GM12873 (cell line): Measurements from ENCODE around the gene C5.
A peak's percentile ranks its signal among the peaks of the same experiment; 100 is the strongest.

ENCODE experiments used
- TF ChIP-seq, protein P1 (sequence below): IDR thresholded peaks from 2 replicates; pipeline ENCODE4 v1.5.1; 2012; ENCODE audit warnings: low read depth, mild to moderate bottlenecking, moderate library complexity, low read length, control low read depth; ENCODE audit not compliant: insufficient read depth; ENCODE audit errors: missing control alignments

Gene C5

GRCh38 chr9:120933310-120934055 lies 116.6 kb downstream of the C5 start:
- TF ChIP-seq, protein P1, sequence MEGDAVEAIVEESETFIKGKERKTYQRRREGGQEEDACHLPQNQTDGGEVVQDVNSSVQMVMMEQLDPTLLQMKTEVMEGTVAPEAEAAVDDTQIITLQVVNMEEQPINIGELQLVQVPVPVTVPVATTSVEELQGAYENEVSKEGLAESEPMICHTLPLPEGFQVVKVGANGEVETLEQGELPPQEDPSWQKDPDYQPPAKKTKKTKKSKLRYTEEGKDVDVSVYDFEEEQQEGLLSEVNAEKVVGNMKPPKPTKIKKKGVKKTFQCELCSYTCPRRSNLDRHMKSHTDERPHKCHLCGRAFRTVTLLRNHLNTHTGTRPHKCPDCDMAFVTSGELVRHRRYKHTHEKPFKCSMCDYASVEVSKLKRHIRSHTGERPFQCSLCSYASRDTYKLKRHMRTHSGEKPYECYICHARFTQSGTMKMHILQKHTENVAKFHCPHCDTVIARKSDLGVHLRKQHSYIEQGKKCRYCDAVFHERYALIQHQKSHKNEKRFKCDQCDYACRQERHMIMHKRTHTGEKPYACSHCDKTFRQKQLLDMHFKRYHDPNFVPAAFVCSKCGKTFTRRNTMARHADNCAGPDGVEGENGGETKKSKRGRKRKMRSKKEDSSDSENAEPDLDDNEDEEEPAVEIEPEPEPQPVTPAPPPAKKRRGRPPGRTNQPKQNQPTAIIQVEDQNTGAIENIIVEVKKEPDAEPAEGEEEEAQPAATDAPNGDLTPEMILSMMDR = no peak

GRCh38 chr9:120932086-120932823 lies 117.8 kb downstream of the C5 start:
- TF ChIP-seq, protein P1 = no peak

- TF ChIP-seq, protein P1 = no peak
Observed at GRCh38 chr9:120931231-120932085, 118.6 kb downstream of the C5 start.

- TF ChIP-seq, protein P1 = no peak
Observed at GRCh38 chr9:120929229-120929791, 120.8 kb downstream of the C5 start.

GRCh38 chr9:120928483-120929228 lies 121.4 kb downstream of the C5 start:
- TF ChIP-seq, protein P1 = peak; percentile 30

GRCh38 chr9:120928015-120928482 lies 122.0 kb downstream of the C5 start:
- TF ChIP-seq, protein P1 = no peak
